HG02763 (cell line): ENCODE measurements around the gene TPM1.

Experiments used
- ATAC-seq: cut with Tn5 transposase; IDR thresholded peaks from one replicate; pipeline ENCODE4 v1.9.1; 2021; ENCODE audit warnings: mild to moderate bottlenecking, moderate library complexity; ENCODE audit not compliant: unreplicated experiment

The TPM1 gene

GRCh38 chr15:63054281-63054683, 11.7 kb downstream of the TPM1 start:
- no peak for ATAC-seq

DNA sequence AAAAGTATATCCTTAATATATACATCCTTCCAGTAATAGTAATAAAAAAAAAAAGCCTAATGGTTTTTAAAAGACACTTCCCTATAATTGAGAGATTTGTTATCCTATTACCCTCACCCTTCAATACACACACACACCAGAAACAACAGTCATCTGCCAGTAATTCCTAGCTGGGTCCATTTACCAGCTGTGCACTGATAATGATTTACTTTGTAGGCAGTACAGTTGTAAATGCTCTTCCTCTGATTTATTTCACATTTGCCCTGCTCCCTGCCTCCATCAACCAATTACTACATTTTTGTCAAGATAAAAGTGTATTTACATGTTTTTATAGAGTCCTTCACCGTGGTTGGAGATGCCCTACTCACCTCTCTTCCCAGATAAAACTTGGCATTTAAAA, 12.4 kb downstream of the TPM1 start:
- ATAC-seq, result no peak

GRCh38 chr15:63056829-63057228, 14.3 kb downstream of the TPM1 start:
- ATAC-seq, result no peak

- no peak for ATAC-seq
Measured at GRCh38 chr15:63057468-63058345, 15.2 kb downstream of the TPM1 start.

DNA sequence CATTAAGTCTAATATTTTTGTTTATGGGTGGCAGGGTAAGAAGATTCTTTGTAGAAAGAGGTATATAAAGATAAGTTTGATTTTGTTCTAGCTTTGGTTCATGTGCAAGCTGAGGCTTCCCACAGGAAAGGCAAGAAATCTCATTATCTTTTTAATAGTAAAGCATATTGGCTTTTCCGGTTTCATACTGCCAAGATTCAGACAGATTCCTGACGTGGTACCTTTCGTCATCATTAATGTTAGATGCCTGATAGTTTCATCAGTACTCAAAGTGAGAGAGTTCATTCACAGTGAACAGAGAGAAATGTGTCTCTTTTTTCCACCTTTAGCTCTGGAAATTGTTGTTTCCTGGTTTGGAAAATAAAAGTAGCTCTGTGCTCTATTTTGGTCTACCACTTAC, 16.5 kb downstream of the TPM1 start:
- no peak for ATAC-seq

DNA sequence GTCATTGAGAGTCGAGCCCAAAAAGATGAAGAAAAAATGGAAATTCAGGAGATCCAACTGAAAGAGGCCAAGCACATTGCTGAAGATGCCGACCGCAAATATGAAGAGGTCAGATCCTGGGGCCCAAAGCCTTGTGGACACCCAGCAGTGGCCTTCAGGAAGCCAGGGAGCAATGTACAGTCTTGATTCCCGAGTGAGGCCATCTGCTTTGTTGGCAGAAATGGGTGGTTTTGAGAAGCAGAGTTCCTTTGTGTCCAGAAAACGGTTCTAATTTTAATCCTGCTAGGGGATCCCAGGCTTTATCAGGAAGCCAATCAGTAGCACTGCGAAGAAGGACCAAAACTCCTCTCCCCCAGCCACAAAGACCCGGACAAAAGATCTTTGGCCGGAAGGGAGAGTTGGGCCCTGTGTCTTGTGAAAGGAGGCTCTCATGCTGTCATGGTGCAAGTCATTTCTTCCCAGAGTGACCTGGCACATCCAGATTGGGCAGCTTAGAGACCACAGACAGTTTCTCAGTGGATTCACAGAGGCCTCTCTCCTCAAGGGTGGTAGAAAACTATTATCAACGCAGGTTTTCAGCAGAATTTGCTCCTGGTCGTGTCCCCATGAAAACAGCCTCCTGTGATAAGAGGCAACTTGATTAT, 17.1 kb downstream of the TPM1 start:
- no peak for ATAC-seq

DNA sequence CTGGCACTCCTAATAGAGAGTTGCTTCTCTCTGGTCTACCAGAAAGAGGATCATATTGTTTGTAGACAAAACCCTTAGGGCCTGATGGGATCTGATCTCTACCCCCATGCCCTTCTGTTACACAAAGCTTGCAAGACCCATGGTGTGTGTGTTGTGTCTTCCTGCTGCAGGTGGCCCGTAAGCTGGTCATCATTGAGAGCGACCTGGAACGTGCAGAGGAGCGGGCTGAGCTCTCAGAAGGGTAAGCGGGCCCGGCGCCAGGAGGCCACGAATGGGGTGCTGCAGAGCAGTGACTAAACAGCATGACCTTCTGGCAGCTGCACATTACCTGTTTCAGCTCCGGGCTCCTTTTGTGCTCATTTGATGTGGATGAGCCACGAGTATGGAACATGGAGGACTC, 18.2 kb downstream of the TPM1 start:
- no peak for ATAC-seq

DNA sequence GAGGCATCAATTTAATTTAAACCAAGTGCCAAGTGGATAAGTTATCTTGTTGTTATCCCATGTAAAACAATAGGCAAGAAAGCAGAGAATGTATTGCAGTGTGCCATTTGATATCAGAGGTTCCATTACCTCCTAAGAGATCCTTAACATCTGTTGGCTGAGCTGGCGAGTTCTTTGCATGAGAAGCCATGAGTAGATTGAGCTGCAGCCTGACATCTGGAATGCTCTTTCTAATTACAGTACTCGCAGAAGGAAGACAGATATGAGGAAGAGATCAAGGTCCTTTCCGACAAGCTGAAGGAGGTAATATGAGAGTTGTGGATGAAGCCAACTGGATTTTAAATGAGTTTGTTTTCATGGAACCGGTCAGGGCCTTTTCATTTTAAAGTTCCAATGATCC, 19.4 kb downstream of the TPM1 start:
- no peak for ATAC-seq

- ATAC-seq, result no peak
Measured at GRCh38 chr15:63063164-63063756, 20.7 kb downstream of the TPM1 start.

DNA sequence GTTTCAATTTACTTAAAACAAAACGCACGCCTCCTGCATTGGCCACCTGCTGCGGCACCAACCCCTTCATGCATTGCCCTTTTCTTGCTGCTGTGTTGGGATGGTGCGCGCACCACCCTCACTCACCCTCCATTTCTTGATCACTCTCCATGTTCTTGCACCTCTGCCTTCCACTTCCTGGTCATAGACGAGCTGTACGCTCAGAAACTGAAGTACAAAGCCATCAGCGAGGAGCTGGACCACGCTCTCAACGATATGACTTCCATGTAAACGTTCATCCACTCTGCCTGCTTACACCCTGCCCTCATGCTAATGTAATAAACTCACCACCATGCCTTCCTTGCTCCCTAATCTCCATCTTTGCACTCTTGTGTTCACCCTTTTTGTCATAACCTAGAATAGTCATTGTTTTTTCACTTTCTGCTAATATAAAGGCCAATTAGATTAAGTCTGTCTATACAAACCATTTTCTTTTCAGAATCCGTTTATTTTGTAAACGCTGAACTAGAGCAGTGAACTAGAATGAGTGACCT, 21.4 kb downstream of the TPM1 start:
- ATAC-seq, result no peak

- ATAC-seq, result no peak
Measured at GRCh38 chr15:63065262-63066221, 23.0 kb downstream of the TPM1 start.

- ATAC-seq, result no peak
Measured at GRCh38 chr15:63066272-63066671, 23.7 kb downstream of the TPM1 start.

DNA sequence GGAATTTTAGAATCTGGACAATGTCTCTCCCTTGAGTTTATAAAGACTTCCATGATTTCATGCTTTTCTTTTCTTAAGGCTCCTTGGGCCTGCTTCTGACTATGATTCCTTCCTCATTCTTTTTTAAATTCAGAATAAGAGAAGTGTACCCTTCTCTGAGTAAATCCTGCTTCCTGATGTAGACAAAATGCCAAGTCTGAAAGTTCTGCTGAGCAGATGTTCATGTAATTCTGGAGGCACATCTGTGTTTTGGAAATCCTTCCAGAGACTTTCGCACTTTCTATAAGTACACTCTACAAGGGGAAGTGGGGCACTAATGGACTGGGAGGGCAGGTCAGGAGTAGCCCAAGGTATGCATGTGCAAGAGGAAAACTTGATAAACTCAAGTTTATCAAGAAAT, 24.8 kb downstream of the TPM1 start:
- ATAC-seq, result no peak

DNA sequence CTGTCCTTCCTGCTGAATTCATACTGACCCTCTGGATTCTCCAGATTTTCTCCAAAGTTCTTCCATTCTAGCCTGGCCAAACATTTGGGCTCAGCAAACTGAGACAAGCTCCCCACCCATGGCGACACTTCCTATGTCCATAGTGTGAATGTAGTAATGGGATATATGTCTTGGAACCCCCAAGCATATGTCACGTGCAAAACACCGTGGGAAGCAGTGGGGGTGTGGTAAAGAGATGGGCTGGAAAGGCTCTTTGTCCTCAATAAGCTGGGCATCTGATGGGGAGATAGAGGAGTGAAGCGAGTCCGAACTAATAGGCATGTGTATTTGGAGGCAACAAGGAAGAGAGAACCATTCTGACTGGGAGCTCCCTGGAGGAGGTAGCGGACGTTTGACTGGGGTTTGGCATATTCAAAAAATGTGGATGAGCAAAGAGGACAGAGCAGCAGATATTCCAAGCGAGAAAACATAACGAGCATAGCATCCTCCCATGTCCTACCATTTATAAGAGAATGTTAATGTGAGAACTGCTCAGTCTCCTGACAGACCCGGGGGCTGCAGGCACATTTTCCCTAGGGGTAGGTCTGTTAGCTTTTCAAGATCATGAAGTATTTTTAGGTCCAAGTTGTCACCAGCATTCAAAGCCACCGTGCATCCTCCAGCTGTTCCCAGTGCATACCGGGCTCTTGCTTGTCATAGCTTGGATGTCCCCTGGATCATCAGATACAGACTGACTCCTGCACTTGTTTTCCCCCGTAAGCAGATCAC, 25.6 kb downstream of the TPM1 start:
- ATAC-seq, result no peak

DNA sequence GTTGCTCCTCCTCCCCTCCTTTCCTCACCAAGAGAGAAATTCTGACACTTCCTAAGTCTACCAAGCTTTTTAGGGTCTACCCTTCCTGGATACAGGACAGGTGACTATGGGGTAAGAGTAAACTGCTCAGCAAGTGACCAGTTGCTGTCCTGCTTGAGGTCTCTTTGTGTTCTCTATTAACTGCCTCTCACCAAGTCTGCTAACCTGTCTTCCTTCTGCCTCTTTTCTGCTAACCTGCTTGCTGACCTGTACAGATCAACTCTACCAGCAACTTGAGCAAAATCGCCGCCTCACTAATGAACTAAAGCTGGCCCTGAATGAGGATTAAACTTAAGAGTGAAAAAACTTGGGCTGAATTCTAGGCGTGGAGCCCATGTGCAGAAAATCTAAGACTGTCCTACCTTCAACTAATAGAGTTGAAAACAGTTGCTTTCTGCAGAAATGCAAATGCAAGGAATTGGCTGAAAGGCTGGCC, 27.1 kb downstream of the TPM1 start:
- no peak for ATAC-seq

DNA sequence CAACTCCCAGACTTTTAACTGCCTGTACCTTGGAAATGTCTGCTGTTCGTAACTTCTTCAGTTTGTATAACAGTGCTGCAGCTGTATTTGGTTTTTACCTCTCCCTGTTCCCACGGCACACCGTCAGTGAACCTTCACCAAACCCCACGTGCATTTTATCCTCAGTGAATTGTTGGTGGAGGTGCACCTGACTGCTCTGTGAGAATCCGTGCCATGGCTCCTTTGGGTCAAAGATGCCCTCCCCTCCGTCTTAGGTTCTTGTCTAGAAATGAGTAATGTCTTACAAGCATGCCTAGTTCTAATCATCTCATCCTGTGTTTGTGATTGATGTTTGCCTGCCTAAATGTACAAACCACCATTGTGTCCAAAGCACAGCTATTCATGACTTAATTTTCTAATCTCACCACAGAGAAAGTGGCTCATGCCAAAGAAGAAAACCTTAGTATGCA, 28.2 kb downstream of the TPM1 start:
- ATAC-seq, result no peak

- no peak for ATAC-seq
Measured at GRCh38 chr15:63071288-63071909, 28.9 kb downstream of the TPM1 start.

DNA sequence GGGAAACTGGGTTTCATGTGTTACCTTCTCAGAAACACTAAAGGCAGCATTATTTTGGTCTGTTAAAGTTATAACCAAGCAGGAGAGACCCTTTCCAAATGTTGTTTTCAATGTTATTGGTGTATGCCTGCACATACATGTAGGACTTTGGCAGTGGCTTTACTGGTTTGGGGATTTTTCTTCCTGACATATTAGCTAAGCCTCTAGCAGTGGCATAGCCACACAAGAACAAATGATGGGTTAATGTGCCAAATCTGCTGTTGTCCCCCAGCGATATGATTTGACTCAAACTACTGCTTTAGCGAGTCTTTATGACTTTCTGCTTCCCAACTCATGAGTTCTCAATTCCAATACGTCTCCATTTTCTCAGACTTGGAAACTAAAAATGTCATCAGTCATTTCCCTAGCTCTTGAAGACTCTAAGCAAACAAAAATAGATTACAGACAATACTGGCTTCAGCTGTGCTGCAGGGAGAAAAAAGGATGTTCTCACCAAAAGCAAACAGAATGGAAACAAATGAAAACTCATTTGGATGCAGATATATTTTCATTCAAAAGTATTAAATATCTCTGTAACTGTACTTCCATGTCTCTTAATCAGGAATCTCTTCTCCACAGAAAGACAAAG, 29.6 kb downstream of the TPM1 start:
- ATAC-seq, result no peak

GRCh38 chr15:63072809-63073277, 30.3 kb downstream of the TPM1 start:
- ATAC-seq, result no peak
